HG02759 (cell line): ENCODE results near the gene PATL2.
A peak's percentile ranks its signal among the peaks of the same experiment; 100 is the strongest.
"Not testable (repeated sequence)": the region's sequence is repeated elsewhere in the genome, so short reads cannot be mapped to it uniquely, and the experiment has no call there.

ENCODE experiments used
- ATAC-seq: cut with Tn5 transposase; IDR thresholded peaks from one replicate; pipeline ENCODE4 v1.9.1; 2021; ENCODE audit warnings: mild to moderate bottlenecking, moderate library complexity; ENCODE audit not compliant: unreplicated experiment

The PATL2 gene

GRCh38 chr15:44711096-44711742, at the start of gene PATL2, which contains the start of gene B2M:
PATL2 (minus strand) TSS chr15:44711323; CDS start chr15:44676490, 34,833 bp downstream.
B2M (plus strand) TSS chr15:44711517; CDS start chr15:44711547, 30 bp downstream.
- peak; percentile 86 for ATAC-seq

GRCh38 chr15:44753345-44753744, 42.2 kb upstream of the PATL2 start:
- ATAC-seq, result no peak

GRCh38 chr15:44743454-44743853, 32.3 kb upstream of the PATL2 start:
- not testable (repeated sequence) for ATAC-seq

GRCh38 chr15:44739222-44739847, 28.2 kb upstream of the PATL2 start:
- ATAC-seq, result not testable (repeated sequence)

- no peak for ATAC-seq
These were observed 27.3 kb upstream of the PATL2 start for GRCh38 chr15:44738340-44738984.

- peak; percentile 47 for ATAC-seq
These were observed 25.1 kb upstream of the PATL2 start, which contains the start of gene TRIM69 for GRCh38 chr15:44736181-44736765. TRIM69 (plus strand) TSS chr15:44736528; CDS start chr15:44736705, 177 bp downstream.

GRCh38 chr15:44735482-44736180, 24.5 kb upstream of the PATL2 start:
- peak; percentile 47 for ATAC-seq

GRCh38 chr15:44734839-44735481, 23.8 kb upstream of the PATL2 start:
- ATAC-seq, result no peak

GRCh38 chr15:44729408-44730127, 18.4 kb upstream of the PATL2 start:
- ATAC-seq, result peak; percentile 2

GRCh38 chr15:44728576-44729407, 17.7 kb upstream of the PATL2 start:
- ATAC-seq, result peak; percentile 76

GRCh38 chr15:44728232-44728575, 17.1 kb upstream of the PATL2 start:
- not testable (repeated sequence) for ATAC-seq

- ATAC-seq, result no peak
These were observed 16.5 kb upstream of the PATL2 start for GRCh38 chr15:44727485-44728231.

- ATAC-seq, result peak; percentile 40
These were observed 15.7 kb upstream of the PATL2 start for GRCh38 chr15:44726568-44727484.

GRCh38 chr15:44726136-44726535, 15.0 kb upstream of the PATL2 start:
- no peak for ATAC-seq

- ATAC-seq, result no peak
These were observed 10.9 kb upstream of the PATL2 start for GRCh38 chr15:44722011-44722410.

GRCh38 chr15:44720460-44721176, 9.5 kb upstream of the PATL2 start:
- no peak for ATAC-seq
